ENCODE measurements around the gene NRG2. TPM values are rescaled to one million over a fixed set of nuclear protein-coding genes. Genes with fewer than 3 reads are reported as not detected.

NRG2 gene
- total and polyA plus RNA-seq, 2 of the 8 experiments (the other 6 are each of a cell fraction or from before 2014, with no cell fraction given), result 0.27 to 0.54 TPM

GRCh38 chr5:139964266-139964993, 78.7 kb downstream of the NRG2 start (continued):
- TF ChIP-seq ATF3 (IDR thresholded peaks at IDR 0.05; ENCODE audit: insufficient read depth, low read depth, low read length) (no peak), RXRA (IDR thresholded peaks at IDR 0.05; ENCODE audit: insufficient read depth, low read depth, low read length) (no peak), EZH2 (IDR thresholded peaks at IDR 0.05; ENCODE audit: low read depth, low read length, severe bottlenecking) (no peak), CTBP2 (IDR thresholded peaks at IDR 0.05; ENCODE audit: borderline replicate concordance, insufficient read depth, insufficient read length, low read length) (no peak), CTCF (IDR thresholded peaks at IDR 0.05; ENCODE audit: control extremely low read depth in 1 of 3, insufficient read depth in 1 of 3, low read depth in 1 of 3, low read length in 3 of 3) (no peak), SP2 (IDR thresholded peaks at IDR 0.05; ENCODE audit: low read length) (no peak)

Measured in H1 (cell line).